ENCODE measurements around the gene FGD4.
"Not testable (repeated sequence)": the region's sequence is repeated elsewhere in the genome, so short reads cannot be mapped to it uniquely, and the experiment has no call there.

FGD4 gene

DNA sequence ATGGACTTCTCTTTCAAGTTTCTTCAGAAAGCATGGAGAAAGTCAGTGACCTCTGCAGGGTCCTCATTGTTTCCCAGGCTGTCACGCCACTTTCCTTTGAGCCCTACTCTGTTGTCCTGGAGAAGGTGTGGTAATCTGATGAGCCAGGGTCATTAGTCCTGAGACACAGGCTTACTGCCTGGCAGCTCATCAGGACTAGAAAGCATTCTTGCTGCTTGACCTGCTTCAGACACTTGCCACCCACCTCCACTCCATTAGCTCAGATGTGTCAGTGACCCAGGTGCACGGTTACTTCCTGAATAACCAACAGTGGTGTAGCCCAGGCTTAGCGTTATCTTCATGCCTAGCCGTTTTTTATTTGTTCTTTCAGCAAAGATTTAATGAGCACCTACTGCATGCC, 93.9 kb downstream of the FGD4 start:
- no peak for DNase-seq (ENCODE audit: low read depth, low spot score)

DNA sequence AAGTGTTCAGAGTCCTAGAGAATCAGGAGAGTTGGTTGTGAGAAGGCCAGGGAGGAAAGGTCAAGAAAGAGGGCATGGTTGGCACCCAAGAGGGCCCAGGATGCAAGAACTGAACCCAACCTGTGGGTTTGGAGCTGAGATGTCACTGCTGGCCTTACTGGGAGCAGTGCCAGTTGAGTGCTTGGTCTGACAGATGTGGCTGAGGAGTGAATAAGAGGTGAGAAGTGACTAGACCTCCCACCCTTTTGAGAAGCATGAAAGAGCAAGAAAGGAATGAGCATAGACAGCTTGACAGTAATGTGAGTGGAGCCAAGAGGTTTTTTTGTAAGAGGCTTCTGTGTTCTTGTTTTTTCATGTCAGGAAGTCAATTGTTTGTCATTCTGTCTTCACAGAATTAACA, 95.3 kb downstream of the FGD4 start:
- DNase-seq (ENCODE audit: low read depth, low spot score): no peak

DNA sequence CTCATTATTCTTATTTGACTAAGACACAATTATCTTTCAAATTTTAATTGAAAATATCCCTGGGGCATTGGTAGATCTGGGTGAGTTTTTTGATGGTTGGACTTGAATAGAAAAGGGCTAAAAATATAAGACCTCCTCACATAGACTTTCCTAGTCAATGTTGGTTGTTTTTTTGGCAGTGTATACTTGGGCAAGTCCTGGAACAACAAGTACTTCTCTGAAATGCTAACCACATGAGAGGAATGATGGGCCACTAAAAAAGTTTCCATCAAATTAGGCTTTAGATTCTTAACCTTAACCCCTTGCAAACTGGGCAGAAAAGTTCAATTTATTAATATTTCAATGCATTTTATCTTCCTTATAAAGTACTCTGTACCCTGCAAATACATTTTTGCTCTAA, 97.6 kb downstream of the FGD4 start:
- no peak for DNase-seq (ENCODE audit: low read depth, low spot score)

DNA sequence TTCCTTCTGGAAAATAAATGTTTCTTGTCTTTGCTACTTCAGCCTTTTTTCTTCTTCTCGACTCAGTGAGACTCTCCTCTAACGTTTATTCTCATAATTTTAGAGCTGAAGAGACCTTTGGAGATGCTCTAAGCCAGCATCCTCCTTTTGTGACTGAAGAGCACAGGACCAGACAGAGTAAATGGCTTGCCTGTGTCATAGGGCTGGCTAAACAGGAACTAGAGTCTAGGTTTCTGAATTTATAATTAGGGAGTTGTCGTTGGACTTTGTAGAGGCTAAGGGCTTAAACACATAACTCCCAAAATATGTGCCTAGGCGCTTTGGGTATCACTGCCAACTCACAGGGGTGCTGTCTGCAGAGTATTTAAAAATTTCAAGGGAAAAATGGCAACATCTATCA, 98.5 kb downstream of the FGD4 start:
- no peak for DNase-seq (ENCODE audit: low read depth, low spot score)

DNA sequence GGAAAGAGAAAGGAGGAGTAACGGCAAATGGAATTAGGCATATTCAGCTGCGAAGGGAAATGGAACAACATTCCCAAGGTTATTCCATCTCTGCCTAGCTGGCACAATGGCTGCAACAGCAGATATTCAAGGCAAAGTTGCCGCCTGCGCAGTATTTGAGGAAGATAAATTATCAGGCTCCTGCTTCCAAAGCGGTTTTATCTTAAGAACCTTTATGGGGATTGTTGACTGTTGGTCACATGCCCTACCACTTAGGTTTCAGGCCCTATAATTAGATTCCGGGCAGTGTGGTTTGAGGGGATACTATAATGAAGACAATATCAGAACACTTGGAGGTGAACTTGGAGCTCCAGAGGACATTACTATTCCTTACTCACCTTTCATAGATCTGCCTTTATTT, 99.7 kb downstream of the FGD4 start:
- no peak for DNase-seq (ENCODE audit: low read depth, low spot score)

DNA sequence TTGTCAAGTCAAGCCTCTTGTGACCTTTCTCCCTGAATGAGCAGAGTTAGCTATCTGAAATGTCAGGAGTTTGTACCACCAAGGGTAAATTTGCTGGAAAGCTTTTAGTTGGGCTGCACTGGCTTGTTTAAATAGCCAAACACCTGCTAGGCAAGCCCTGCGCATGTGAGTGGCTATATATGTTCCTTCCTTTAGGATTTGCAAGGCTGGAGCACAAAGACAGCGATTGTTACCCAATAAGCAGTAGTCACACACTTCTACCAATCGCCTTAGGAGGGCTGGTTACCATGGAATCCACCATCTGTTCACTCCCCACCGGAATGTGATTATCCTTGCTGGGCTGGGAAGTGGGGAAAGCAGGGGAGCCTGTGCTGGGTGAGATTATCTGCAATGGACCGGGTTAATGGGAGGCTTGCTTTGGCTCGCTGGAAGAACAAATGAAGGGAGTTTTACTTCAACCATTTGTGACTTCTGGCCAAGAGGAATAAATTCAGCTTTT, 102.5 kb downstream of the FGD4 start:
- no peak for DNase-seq (ENCODE audit: low read depth, low spot score)

DNA sequence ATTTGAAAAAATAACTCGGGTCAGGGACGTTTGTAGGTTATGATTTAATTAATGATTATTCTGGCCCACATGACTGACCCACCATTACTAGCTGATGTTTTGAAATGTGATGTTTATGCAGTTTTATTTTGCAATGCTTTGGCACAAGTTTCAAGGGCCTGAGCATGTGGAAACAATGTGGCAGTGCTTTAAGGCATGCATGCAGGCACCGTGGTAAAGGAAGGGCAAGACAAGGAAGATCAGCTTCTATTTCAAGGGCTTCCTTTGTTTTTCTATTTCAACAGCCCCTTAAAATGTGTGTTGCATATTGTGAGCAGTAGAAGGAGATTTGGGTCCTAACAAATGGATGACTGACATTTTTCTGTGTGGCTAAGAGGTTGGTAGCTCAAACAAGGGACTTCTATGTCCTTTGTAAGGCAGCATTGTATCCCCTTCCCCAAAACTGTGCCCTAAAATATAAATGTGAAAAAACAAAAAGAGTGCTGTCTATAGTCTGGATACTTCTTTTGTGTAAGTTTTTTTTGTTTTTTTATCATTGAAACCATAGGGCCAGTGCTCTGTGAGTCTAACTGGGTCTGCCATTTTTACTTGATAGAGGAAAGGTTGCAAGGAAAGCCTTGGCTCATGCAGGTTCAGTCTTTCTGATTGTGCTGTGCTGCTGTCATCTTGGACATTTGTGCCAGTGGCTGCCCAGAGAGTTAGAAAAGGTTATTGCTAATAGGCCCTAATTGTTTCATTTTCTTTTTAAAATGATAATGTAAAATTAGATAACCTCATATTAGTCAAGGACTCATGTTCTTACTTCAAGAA, 103.5 kb downstream of the FGD4 start:
- DNase-seq (ENCODE audit: low read depth, low spot score): peak; percentile 32

DNA sequence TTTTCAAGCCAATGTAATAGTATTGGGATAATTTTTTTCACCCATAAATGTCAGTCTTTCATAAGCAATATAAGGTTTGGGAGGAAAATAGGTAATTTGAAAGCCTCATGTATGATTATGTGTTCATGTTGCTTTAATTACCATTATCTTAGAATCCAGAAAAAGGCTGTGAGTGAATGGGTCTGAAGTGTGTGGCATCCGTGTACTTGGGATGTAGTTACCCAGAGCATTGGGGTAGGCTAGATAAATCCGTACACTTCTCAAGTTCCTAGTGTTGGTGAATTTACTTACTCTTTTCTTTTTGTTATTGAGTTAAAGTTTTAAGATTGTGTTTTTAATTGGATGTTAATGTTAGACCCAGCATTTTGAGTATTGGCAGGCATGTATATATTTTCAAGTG, 104.4 kb downstream of the FGD4 start:
- DNase-seq (ENCODE audit: low read depth, low spot score): no peak

DNA sequence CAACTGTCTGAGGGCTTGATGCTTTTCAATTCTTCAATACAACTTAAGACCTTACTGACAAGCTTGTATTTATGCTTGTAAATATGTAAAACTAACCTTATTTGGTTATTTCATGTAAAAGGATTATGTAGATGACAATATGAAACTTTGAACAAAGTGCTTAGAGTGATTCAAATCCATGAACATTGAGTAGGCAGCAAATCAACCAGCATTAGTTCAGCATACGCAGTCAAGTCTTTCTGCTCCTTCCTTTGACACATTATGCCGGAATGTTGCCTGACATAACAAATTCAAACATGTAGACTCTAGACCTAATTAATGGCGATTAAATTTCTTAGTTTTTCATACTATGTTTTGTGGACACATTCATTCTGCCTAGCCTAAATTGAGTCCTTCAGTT, 105.2 kb downstream of the FGD4 start:
- DNase-seq (ENCODE audit: low read depth, low spot score): no peak

DNA sequence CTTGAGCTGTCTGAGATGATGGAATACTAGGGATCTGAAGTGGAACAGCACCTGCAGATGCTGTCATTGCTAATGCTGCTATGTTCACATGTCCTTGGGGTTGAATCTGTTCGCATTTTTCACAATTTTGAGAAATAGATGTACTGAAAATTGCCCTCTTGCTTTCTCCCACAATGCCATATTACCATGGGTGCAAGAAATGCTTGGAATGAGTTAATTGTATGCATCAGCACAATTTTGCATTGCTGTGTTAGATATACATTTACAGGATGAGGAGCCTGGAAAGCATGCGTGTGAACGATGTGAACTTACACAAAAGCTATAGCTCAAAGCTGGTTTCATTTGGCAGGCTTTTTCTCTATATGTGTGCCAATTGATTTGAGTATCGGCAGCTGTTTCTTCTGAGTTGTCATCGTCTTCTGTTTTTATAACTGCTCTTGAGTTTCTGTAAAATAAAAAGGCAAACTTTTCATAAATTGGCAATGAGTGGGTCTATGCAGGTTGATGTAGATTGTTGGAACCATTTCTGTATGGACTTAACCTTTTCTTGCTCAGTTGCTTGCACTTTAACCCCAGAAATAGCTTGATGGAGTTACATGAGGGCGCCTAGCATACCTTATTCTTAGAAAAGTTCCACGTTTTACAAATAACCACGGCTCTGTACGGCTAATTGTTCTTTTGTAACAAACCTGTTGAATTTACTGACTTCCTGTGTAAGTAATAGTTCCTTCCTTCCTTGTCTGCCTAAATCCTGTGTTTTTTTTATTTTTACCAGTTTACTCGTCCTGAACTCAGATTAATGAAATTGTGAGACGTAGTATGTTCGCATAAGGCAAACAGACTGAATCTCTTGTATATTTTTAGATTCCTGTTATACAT, 105.9 kb downstream of the FGD4 start:
- no peak for DNase-seq (ENCODE audit: low read depth, low spot score)

DNA sequence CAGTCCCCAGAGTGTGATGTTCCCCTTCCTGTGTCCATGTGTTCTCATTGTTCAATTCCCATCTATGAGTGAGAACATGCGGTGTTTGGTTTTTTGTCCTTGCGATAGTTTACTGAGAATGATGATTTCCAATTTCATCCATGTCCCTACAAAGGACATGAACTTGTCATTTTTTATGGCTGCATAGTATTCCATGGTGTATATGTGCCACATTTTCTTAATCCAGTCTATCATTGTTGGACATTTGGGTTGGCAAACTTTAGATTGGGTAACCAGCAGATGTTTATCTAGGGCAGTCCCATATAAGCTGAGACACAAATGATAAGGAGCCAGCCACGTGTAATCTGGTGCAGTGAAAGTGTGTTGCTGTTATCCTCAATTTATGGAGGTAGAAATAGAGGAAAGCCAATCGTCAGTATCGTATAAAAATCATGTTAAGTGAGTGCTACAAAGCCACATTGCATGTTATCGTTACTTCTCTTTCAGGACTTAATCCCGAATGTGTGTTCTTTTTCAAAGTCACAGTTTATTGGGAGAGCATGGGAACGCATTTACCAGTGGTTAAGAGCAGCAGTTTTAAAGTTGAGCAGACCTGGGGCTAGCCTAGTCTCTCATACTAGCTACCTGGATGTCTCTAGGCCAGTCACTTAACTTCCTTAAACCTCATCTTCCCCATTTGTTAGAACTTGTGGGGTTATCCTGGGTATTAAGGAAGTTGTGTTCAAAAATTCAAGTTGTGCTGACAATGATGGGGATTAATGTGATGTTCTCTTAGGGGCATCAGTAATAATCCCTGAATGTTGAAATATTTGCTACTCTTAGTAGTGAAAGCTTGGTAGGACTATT, 108.0 kb downstream of the FGD4 start:
- DNase-seq (ENCODE audit: low read depth, low spot score): not testable (repeated sequence)

DNA sequence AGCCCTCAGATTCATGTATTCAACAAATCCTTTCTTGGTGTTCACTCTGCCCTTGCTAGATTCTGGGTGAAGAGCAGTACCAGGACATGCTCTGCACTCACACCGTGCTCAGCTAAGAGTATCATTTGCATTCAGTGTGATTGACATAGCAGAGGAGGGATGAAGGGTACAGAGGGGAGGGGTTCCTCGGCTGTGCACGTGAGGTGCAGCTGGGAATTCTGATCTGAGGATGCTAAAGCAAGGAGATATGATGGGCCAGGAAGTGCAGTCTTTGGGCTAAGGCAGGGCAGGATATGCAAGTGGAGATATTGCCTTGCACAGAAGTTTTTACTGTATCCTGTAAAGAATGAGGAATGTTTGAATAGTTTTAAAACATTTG, 108.6 kb downstream of the FGD4 start:
- DNase-seq (ENCODE audit: low read depth, low spot score): no peak

DNA sequence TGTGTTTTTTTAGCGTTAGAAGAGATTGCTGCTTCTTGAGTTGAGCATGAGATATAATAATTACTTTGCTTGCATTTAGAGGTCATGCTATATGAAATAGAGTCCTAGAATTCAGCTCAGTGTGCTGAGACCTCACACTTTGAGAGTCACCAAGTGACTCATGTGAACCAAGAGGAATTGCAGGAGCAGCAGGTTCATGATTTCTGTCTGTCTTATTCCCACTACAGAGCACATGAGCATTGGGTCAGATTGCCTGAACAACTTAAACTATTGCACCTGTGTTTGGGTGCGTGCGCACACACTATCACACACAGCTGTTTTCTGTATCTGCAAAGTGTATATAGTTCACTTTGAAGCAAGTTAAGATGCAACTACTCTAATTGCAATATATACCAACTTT, 109.3 kb downstream of the FGD4 start:
- no peak for DNase-seq (ENCODE audit: low read depth, low spot score)

DNA sequence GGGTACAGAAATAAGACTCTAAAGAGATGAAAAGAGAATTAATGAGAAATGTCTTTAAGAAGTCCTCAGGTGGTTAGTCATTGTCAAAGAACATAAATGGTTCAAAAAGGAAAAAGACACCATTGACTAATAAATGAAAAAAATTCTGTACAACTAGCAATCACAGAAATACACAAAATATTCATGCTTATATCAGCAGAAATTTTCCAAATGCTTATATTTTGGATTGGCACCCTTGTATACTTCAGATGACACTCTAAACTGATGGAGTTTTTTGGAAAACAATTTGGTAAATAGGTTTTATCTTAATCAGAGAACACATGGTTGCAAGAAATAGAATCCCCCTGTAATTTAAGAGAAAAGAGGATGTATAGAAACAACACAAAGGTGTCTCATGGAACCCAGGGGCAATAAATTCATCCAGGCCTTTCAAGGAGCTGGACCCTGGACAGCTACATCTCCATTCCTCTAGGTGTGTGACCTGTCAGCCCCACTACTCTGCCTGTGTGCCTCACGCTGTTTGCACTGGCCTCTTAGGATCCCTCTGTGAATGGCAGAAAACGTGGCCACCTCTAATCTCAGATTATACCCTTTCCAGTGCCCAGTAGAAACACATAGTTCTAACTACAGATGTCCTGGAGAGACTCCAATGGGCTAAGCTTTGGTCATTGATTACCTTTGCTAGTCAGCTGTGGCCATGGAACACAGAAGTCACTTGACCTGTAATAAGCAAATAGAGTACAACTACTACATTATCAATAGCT, 110.2 kb downstream of the FGD4 start:
- no peak for DNase-seq (ENCODE audit: low read depth, low spot score)

DNA sequence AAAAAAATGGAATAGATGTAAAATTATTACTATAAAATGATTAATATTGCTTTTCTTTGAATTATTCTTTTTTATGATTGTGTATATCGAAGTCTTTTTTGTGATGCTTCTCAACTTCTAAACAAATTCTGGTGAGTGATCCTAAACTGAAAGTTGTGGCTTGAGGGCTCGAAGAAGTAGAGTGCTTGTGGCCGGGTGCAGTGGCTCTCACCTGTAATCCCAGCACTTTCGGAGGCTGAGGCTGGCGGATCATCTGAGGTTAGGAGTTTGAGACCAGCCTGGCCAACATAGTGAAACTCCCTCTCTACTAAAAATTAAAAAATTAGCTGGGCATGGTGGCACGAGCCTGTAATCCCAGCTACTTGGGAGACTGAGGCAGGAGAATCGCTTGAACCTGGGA, 112.6 kb downstream of the FGD4 start:
- not testable (repeated sequence) for DNase-seq (ENCODE audit: low read depth, low spot score)

DNA sequence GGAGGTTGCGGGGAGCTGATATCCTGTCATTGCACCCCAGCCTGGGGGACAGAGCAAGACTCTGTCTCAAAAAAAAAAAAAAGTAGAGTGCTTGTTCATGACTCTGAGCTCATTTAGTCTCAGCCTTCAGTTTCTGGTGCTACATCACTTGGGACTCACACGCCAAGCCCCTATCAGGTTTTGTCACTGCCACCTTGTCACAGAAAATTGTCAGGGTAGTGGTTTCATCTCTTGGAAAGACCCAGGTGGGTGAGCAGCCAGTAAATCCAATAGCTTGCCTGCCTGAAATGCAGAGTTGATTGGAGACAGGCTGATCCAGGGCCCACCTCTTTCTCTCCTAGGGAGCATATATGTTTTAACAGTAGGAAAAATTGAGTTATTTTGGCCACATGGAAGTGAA, 113.0 kb downstream of the FGD4 start:
- no peak for DNase-seq (ENCODE audit: low read depth, low spot score)

DNA sequence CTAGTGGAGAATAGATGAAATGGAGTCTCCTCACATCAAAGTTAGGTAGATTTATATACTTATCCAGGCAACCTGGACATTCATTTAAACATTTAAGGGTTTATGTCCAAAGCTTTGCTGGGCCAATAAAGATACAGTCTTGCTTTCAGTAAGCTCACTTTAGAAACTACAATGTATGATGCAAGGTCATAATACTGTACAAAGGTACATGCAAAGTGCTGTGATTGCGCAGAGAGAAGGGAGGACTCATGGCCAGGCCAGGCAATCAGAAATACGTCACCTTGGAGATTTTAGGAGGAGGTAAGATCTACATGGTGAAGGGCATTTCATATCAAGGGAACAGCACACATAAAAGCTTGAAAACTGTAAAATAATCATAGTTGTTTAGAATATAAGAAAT, 113.6 kb downstream of the FGD4 start:
- no peak for DNase-seq (ENCODE audit: low read depth, low spot score)

DNA sequence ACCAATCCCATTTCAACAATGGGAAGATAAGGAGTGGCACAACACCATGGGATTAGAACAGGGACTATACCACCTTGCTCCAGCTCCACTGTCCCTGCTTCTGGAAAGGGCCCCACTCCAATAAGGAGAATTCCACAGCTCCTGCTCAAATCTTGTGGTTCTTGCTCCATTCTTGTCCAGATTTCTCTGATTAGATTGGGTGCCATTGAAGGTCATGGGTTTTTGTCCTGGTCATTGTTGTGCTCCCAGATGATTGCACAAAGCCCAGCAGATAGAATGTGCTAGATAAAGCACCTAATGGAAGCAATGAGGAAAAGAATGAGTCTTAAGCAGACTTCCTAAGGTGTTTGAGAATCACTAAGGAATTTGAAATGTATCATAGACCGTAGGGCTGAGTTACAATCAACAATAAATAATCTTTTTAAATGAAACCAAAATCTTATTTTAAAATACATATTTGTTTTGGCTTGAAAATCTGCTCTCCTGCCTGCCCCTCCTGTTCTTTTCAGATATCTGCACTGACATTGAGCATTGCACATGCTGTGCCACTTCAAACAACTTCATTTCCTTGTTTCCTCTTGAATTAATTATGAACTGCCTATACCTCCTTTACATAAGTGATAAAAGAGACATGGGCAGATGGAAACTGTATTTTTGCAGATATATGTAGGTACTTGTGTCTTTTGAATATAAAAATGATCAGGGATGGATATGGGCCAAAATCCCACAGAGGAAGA, 115.9 kb downstream of the FGD4 start:
- DNase-seq (ENCODE audit: low read depth, low spot score): no peak

DNA sequence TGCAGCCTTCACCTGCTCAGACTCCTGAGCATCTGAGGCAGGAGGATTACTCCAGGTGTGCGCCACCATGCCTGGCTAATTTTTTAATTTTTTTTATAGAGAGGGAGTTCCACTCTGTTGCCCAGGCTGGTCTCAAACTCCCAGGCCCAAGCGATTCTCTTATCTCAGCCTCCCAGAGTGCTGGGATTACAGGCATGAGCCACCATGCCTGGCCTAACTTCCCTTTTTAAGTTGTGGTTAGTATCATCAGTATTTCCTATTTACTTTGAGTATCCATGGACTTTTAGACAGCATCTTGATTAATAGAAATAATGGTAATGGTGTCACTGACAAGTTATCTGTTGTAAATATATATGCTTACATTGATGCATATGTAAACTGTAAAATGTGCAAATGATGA, 116.9 kb downstream of the FGD4 start:
- DNase-seq (ENCODE audit: low read depth, low spot score): no peak

DNA sequence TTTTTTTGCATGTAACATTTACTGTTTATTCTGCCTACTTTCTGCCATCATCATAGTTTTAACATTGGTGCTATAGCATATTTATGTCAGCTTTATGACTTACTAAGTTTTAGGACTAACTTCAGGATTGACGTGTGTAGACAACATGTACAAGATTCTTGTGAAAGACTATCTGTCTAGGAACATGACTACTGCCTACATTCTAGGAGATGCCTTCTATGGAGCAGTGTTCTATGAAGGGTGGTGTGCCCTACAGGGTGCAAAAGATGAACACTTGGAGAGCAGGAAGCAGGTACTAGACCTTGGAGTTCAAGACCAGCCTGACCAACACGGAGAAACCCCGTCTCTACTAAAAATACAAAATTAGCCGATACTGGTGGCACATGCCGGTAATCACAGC, 118.6 kb downstream of the FGD4 start:
- no peak for DNase-seq (ENCODE audit: low read depth, low spot score)

DNA sequence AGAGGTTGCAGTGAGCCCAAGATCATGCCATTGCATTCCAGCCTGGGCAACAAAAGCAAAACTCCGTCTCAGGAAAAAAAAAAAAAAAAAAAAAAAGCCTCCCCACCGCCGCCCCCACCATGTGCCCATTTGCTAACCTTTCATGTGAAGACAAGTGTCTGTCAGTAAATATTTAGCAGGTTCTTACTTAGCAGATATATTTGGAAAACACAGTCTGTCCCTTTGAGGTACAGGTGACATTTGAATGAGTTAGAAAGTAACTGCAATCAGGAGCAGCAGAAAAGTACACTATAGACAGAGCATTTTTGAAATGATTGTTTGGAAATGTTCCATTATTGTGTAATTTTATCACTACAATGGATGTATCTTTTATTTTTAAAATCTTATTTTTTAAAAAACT, 119.7 kb downstream of the FGD4 start:
- DNase-seq (ENCODE audit: low read depth, low spot score): no peak

Data from brain pericyte (primary cell).